ENCODE results near the gene CFAP73.

Gene CFAP73

GRCh38 chr12:113184098-113184899, 34.8 kb downstream of the CFAP73 start:
- no peaks in the 10 kb centered on the region for H3K9me3 Mint-ChIP-seq
- peaks cover 64% of the 10 kb centered on the region for H3K36me3 Mint-ChIP-seq
- H3K4me3 Mint-ChIP-seq: peak overlapping the region; percentile 84
- H3K4me1 Mint-ChIP-seq: peaks cover 23% of the 10 kb centered on the region
- ATAC-seq (peak; percentile 80), DNase-seq (ENCODE audit: low spot score in 2 of 2) (no peak)
- H3K27ac Mint-ChIP-seq: peak overlapping the region; percentile 95

- H3K9me3 Mint-ChIP-seq: no peaks in the 10 kb centered on the region
- peak overlapping the region; percentile 95 for H3K27ac Mint-ChIP-seq
- peaks cover 64% of the 10 kb centered on the region for H3K36me3 Mint-ChIP-seq
- ATAC-seq (peak; percentile 92), DNase-seq (ENCODE audit: low spot score in 2 of 2) (peak in 1 of 2 donors; percentile 80)
- peak overlapping the region; percentile 84 for H3K4me3 Mint-ChIP-seq
- H3K4me1 Mint-ChIP-seq: peaks cover 26% of the 10 kb centered on the region
Observed at GRCh38 chr12:113184900-113185179, 35.3 kb downstream of the CFAP73 start.

- peak within 1 kb of the TSS; percentile 95 for H3K27ac Mint-ChIP-seq
- peaks cover 64% of the 10 kb centered on the region for H3K36me3 Mint-ChIP-seq
- DNase-seq (ENCODE audit: low spot score in 2 of 2) (peak; percentile 86 to 94), ATAC-seq (peak; percentile 67)
- H3K4me3 Mint-ChIP-seq: peak within 1 kb of the TSS; percentile 84
- H3K9me3 Mint-ChIP-seq: no peaks in the 10 kb centered on the region
- H3K4me1 Mint-ChIP-seq: peaks cover 26% of the 10 kb centered on the region
Observed at GRCh38 chr12:113185180-113186032, 35.9 kb downstream of the CFAP73 start, which contains the start of the genes DDX54 and RITA1. Gene DDX54 (minus strand): TSS chr12:113185478. CDS start chr12:113185451, 27 bp downstream. Gene RITA1 (plus strand): TSS chr12:113185721. CDS start chr12:113186747, 1,026 bp downstream.

- Mint-ChIP-seq H3K4me3 (peak overlapping the region; percentile 84), H3K4me1 (peaks cover 26% of the 10 kb centered on the region), H3K9me3 (no peaks in the 10 kb centered on the region), H3K27ac (peak overlapping the region; percentile 95), H3K36me3 (peaks cover 64% of the 10 kb centered on the region)
- DNase-seq (ENCODE audit: low spot score in 2 of 2): no peak
- no peak for ATAC-seq
Observed at GRCh38 chr12:113186033-113186365, 36.5 kb downstream of the CFAP73 start.

GRCh38 chr12:113186666-113187325, 37.3 kb downstream of the CFAP73 start:
- Mint-ChIP-seq H3K36me3 (peaks cover 71% of the 10 kb centered on the region), H3K27ac (peak overlapping the region; percentile 95), H3K9me3 (no peaks in the 10 kb centered on the region), H3K4me1 (peaks cover 26% of the 10 kb centered on the region), H3K4me3 (peak overlapping the region; percentile 84)
- ATAC-seq (no peak), DNase-seq (ENCODE audit: low spot score in 2 of 2) (no peak)

- H3K4me1 Mint-ChIP-seq: peaks cover 19% of the 10 kb centered on the region
- DNase-seq (ENCODE audit: low spot score in 2 of 2): no peak
- no peaks in the 10 kb centered on the region for H3K9me3 Mint-ChIP-seq
- H3K27ac Mint-ChIP-seq: no peak overlapping the region
- ATAC-seq: no peak
- peaks cover 70% of the 10 kb centered on the region for H3K36me3 Mint-ChIP-seq
- H3K4me3 Mint-ChIP-seq: no peak overlapping the region
Observed at GRCh38 chr12:113189361-113189760, 39.8 kb downstream of the CFAP73 start.

GRCh38 chr12:113190761-113191160, 41.2 kb downstream of the CFAP73 start:
- Mint-ChIP-seq H3K27ac (peak overlapping the region; percentile 50), H3K9me3 (no peaks in the 10 kb centered on the region), H3K4me3 (no peak overlapping the region), H3K36me3 (peaks cover 70% of the 10 kb centered on the region), H3K4me1 (peaks cover 23% of the 10 kb centered on the region)
- DNase-seq (ENCODE audit: low spot score in 2 of 2) (no peak), ATAC-seq (no peak)

- H3K27ac Mint-ChIP-seq: peak overlapping the region; percentile 50
- peaks cover 22% of the 10 kb centered on the region for H3K4me1 Mint-ChIP-seq
- H3K36me3 Mint-ChIP-seq: peaks cover 70% of the 10 kb centered on the region
- ATAC-seq (no peak), DNase-seq (ENCODE audit: low spot score in 2 of 2) (no peak)
- H3K9me3 Mint-ChIP-seq: no peaks in the 10 kb centered on the region
- no peak overlapping the region for H3K4me3 Mint-ChIP-seq
Observed at GRCh38 chr12:113191227-113191626, 41.7 kb downstream of the CFAP73 start.

- no peak overlapping the region for H3K4me3 Mint-ChIP-seq
- ATAC-seq (no peak), DNase-seq (ENCODE audit: low spot score in 2 of 2) (no peak)
- peaks cover 10% of the 10 kb centered on the region for H3K4me1 Mint-ChIP-seq
- no peak overlapping the region for H3K27ac Mint-ChIP-seq
- H3K9me3 Mint-ChIP-seq: no peaks in the 10 kb centered on the region
- peaks cover 35% of the 10 kb centered on the region for H3K36me3 Mint-ChIP-seq
Observed at GRCh38 chr12:113194971-113195391, 45.5 kb downstream of the CFAP73 start.

- Mint-ChIP-seq H3K9me3 (no peaks in the 10 kb centered on the region), H3K27ac (no peak overlapping the region), H3K36me3 (peaks cover 29% of the 10 kb centered on the region), H3K4me3 (no peak overlapping the region), H3K4me1 (peaks cover 10% of the 10 kb centered on the region)
- ATAC-seq (no peak), DNase-seq (ENCODE audit: low spot score in 2 of 2) (no peak)
Observed at GRCh38 chr12:113195598-113195997, 46.1 kb downstream of the CFAP73 start.

GRCh38 chr12:113196582-113196981, 47.1 kb downstream of the CFAP73 start:
- Mint-ChIP-seq H3K27ac (no peak overlapping the region), H3K4me3 (no peak overlapping the region), H3K36me3 (peaks cover 21% of the 10 kb centered on the region), H3K4me1 (peaks cover 10% of the 10 kb centered on the region), H3K9me3 (no peaks in the 10 kb centered on the region)
- no peak for ATAC-seq
- no peak for DNase-seq (ENCODE audit: low spot score in 2 of 2)

GRCh38 chr12:113196990-113197389, 47.5 kb downstream of the CFAP73 start:
- Mint-ChIP-seq H3K9me3 (no peaks in the 10 kb centered on the region), H3K36me3 (peaks cover 17% of the 10 kb centered on the region), H3K4me1 (peaks cover 10% of the 10 kb centered on the region), H3K27ac (no peak overlapping the region), H3K4me3 (no peak overlapping the region)
- DNase-seq (ENCODE audit: low spot score in 2 of 2): peak in 1 of 2 donors; percentile 72
- ATAC-seq: peak; percentile 92

GRCh38 chr12:113197518-113198077, 48.1 kb downstream of the CFAP73 start:
- H3K4me1 Mint-ChIP-seq: peaks cover 10% of the 10 kb centered on the region
- ATAC-seq (no peak), DNase-seq (ENCODE audit: low spot score in 2 of 2) (no peak)
- no peak overlapping the region for H3K27ac Mint-ChIP-seq
- H3K4me3 Mint-ChIP-seq: no peak overlapping the region
- no peaks in the 10 kb centered on the region for H3K9me3 Mint-ChIP-seq
- peaks cover 12% of the 10 kb centered on the region for H3K36me3 Mint-ChIP-seq

GRCh38 chr12:113198296-113198695, 48.8 kb downstream of the CFAP73 start:
- Mint-ChIP-seq H3K4me1 (peaks cover 10% of the 10 kb centered on the region), H3K27ac (no peak overlapping the region), H3K9me3 (no peaks in the 10 kb centered on the region), H3K4me3 (no peak overlapping the region), H3K36me3 (peaks cover 5% of the 10 kb centered on the region)
- no peak for DNase-seq (ENCODE audit: low spot score in 2 of 2)
- no peak for ATAC-seq

All from stimulated activated effector memory CD8-positive, alpha-beta T cell treated with anti-CD3 and anti-CD28 coated beads, Interleukin-12 subunit alpha, Interleukin-12 subunit beta, amount 100 ng/mL, for 72 hours (primary cell).